Measurements from ENCODE around the gene MAMDC4.
"Not testable (repeated sequence)": the region's sequence is repeated elsewhere in the genome, so short reads cannot be mapped to it uniquely, and the experiment has no call there.

GRCh38 chr9:136883670-136884069, 31.5 kb downstream of the MAMDC4 start:
- not testable (repeated sequence) for TF ChIP-seq POLR2A (IDR thresholded peaks at IDR 0.05)
- TF ChIP-seq, protein P1, sequence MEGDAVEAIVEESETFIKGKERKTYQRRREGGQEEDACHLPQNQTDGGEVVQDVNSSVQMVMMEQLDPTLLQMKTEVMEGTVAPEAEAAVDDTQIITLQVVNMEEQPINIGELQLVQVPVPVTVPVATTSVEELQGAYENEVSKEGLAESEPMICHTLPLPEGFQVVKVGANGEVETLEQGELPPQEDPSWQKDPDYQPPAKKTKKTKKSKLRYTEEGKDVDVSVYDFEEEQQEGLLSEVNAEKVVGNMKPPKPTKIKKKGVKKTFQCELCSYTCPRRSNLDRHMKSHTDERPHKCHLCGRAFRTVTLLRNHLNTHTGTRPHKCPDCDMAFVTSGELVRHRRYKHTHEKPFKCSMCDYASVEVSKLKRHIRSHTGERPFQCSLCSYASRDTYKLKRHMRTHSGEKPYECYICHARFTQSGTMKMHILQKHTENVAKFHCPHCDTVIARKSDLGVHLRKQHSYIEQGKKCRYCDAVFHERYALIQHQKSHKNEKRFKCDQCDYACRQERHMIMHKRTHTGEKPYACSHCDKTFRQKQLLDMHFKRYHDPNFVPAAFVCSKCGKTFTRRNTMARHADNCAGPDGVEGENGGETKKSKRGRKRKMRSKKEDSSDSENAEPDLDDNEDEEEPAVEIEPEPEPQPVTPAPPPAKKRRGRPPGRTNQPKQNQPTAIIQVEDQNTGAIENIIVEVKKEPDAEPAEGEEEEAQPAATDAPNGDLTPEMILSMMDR (IDR thresholded peaks at IDR 0.05): not testable (repeated sequence)
